Activated CD8-positive, alpha-beta memory T cell treated with anti-CD3 and anti-CD28 coated beads, Interleukin-2, amount 50 U/mL, for 1 hour (primary cell): ENCODE measurements around the gene MXRA8.
"Not testable (repeated sequence)": the region's sequence is repeated elsewhere in the genome, so short reads cannot be mapped to it uniquely, and the experiment has no call there.

ENCODE experiments used
- DNase-seq: peaks from one replicate; pipeline ENCODE4 v3.0.0-alpha.2; 2020; ENCODE audit errors: extremely low read depth

The MXRA8 gene

GRCh38 chr1:1320666-1321448, 37.5 kb downstream of the MXRA8 start:
- DNase-seq = no peak

- no peak for DNase-seq
Measured at GRCh38 chr1:1319646-1319941, 38.8 kb downstream of the MXRA8 start.

GRCh38 chr1:1318777-1319645, 39.3 kb downstream of the MXRA8 start:
- no peak for DNase-seq

GRCh38 chr1:1318131-1318652, 40.2 kb downstream of the MXRA8 start:
- no peak for DNase-seq

GRCh38 chr1:1317420-1317819, 40.9 kb downstream of the MXRA8 start:
- DNase-seq = no peak

- DNase-seq = not testable (repeated sequence)
Measured at GRCh38 chr1:1316199-1316598, 42.2 kb downstream of the MXRA8 start.

- DNase-seq = no peak
Measured at GRCh38 chr1:1315435-1315954, 42.9 kb downstream of the MXRA8 start.

- no peak for DNase-seq
Measured at GRCh38 chr1:1314678-1315335, 43.5 kb downstream of the MXRA8 start.

- no peak for DNase-seq
Measured at GRCh38 chr1:1314237-1314586, 44.1 kb downstream of the MXRA8 start.

GRCh38 chr1:1313500-1314236, 44.7 kb downstream of the MXRA8 start:
- DNase-seq = no peak

GRCh38 chr1:1312450-1313314, 45.7 kb downstream of the MXRA8 start:
- DNase-seq = no peak

GRCh38 chr1:1311107-1312104, 46.9 kb downstream of the MXRA8 start:
- no peak for DNase-seq

GRCh38 chr1:1310476-1311053, 47.8 kb downstream of the MXRA8 start:
- no peak for DNase-seq

- DNase-seq = no peak
Measured at GRCh38 chr1:1310109-1310385, 48.3 kb downstream of the MXRA8 start.

GRCh38 chr1:1309251-1310108, 48.9 kb downstream of the MXRA8 start:
- DNase-seq = no peak

GRCh38 chr1:1308756-1309250, 49.6 kb downstream of the MXRA8 start:
- DNase-seq = no peak

GRCh38 chr1:1307923-1308755, 50.2 kb downstream of the MXRA8 start, which contains the start of the genes ACAP3 and PUSL1:
TSS of gene ACAP3 (minus strand) at chr1:1307930. CDS start at chr1:1307815, 115 bp downstream.
TSS of gene PUSL1 (plus strand) at chr1:1308597. CDS start at chr1:1308644, 47 bp downstream.
- peak; percentile 65 for DNase-seq
